Mammary epithelial cell (primary cell): ENCODE measurements around the gene SOX5.

Experiments
- EZH2 ChIP-seq: IDR thresholded peaks from 2 replicates; pipeline ENCODE4 v1.6.1; 2012; ENCODE audit warnings: low read length, inconsistent platforms, borderline replicate concordance
- TF ChIP-seq, protein P1 (sequence below), 2 donors: IDR thresholded peaks in 1 of 2; conservative IDR thresholded peaks in 1 of 2; 2 replicates each; pipeline ENCODE4 v1.5.1; 2011 to 2012; ENCODE audit warnings: inconsistent platforms in 2 of 2, low read length in 2 of 2, mild to moderate bottlenecking in 2 of 2, control low read depth in 1 of 2, low read depth in 1 of 2; ENCODE audit not compliant: insufficient read depth in 1 of 2; ENCODE audit errors: extremely low read depth in 1 of 2

DNA sequence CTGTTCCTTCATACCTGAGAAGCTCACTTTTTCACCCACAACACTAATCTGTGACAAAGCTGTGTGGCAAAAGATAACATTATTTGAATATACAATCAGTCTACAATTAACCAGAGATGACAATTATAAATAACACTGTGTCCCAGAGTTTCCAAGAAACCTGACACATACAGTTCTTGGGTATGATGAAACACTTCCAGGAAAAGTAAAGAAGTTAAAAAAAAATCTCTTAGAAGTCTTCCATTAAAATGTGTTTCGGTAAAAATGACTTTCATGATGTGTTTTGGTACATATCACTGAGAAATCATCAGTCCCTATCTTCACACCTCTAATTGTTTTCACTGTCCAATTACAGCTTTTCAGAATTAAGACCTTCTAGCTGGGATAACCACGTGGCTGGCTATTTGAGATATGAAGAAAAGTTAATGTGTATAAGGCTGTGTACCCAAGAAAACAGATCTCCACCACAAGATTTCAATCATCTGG, 390.2 kb downstream of the SOX5 start:
- TF ChIP-seq, protein P1, sequence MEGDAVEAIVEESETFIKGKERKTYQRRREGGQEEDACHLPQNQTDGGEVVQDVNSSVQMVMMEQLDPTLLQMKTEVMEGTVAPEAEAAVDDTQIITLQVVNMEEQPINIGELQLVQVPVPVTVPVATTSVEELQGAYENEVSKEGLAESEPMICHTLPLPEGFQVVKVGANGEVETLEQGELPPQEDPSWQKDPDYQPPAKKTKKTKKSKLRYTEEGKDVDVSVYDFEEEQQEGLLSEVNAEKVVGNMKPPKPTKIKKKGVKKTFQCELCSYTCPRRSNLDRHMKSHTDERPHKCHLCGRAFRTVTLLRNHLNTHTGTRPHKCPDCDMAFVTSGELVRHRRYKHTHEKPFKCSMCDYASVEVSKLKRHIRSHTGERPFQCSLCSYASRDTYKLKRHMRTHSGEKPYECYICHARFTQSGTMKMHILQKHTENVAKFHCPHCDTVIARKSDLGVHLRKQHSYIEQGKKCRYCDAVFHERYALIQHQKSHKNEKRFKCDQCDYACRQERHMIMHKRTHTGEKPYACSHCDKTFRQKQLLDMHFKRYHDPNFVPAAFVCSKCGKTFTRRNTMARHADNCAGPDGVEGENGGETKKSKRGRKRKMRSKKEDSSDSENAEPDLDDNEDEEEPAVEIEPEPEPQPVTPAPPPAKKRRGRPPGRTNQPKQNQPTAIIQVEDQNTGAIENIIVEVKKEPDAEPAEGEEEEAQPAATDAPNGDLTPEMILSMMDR (conservative IDR thresholded peaks at IDR 0.05 in 1 of 2, IDR thresholded peaks at IDR 0.05 in 1 of 2; ENCODE audit: extremely low read depth in 1 of 2, insufficient read depth in 1 of 2, low read depth in 1 of 2, low read length in 2 of 2) = no peak
- no peak for TF ChIP-seq EZH2
